ENCODE data around the gene TGOLN2.
"Not testable (repeated sequence)": the region's sequence is repeated elsewhere in the genome, so short reads cannot be mapped to it uniquely, and the experiment has no call there.

TGOLN2 gene

DNA sequence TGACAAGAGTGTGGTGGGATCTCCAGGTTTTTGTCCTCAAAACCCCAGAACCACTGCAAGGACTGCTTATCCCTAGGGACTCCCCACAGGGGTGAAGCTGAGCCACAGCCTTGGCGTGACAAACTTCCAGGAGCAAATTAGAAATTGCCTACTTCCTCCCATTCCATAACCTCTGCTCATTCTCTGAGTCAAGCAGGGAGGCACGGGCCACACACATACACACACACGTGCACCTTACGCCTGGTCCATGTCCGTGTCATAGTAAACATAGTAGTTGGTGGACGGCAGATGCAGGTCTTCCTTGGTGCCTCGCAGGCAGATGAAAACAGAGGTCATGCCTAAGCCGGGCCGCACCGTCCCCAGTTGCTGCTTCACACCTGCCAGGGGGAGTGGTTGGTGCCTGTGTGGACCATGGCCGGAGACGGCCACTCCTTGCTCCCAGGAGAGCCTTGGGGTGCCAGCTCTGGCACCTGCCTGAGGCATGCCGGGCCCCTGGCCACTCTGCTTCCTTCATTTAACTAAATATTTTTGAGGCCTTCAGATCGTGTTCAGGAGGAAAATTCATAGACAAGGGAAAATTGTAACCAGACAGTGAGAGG lies 16.7 kb upstream of the TGOLN2 start:
- H3K27ac ChIP-seq: no peak overlapping the region
- no peak for TF ChIP-seq ZFX (IDR thresholded peaks at IDR 0.05)
- TF ChIP-seq, protein P1, sequence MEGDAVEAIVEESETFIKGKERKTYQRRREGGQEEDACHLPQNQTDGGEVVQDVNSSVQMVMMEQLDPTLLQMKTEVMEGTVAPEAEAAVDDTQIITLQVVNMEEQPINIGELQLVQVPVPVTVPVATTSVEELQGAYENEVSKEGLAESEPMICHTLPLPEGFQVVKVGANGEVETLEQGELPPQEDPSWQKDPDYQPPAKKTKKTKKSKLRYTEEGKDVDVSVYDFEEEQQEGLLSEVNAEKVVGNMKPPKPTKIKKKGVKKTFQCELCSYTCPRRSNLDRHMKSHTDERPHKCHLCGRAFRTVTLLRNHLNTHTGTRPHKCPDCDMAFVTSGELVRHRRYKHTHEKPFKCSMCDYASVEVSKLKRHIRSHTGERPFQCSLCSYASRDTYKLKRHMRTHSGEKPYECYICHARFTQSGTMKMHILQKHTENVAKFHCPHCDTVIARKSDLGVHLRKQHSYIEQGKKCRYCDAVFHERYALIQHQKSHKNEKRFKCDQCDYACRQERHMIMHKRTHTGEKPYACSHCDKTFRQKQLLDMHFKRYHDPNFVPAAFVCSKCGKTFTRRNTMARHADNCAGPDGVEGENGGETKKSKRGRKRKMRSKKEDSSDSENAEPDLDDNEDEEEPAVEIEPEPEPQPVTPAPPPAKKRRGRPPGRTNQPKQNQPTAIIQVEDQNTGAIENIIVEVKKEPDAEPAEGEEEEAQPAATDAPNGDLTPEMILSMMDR (conservative IDR thresholded peaks at IDR 0.05): no peak

GRCh38 chr2:85343207-85343895 lies 15.6 kb upstream of the TGOLN2 start:
- not testable (repeated sequence) for H3K27ac ChIP-seq

- TF ChIP-seq ZFX (IDR thresholded peaks at IDR 0.05): no peak
- TF ChIP-seq, protein P1 (conservative IDR thresholded peaks at IDR 0.05): no peak
- no peak overlapping the region for H3K27ac ChIP-seq
Observed at GRCh38 chr2:85342156-85342555, 14.4 kb upstream of the TGOLN2 start.

DNA sequence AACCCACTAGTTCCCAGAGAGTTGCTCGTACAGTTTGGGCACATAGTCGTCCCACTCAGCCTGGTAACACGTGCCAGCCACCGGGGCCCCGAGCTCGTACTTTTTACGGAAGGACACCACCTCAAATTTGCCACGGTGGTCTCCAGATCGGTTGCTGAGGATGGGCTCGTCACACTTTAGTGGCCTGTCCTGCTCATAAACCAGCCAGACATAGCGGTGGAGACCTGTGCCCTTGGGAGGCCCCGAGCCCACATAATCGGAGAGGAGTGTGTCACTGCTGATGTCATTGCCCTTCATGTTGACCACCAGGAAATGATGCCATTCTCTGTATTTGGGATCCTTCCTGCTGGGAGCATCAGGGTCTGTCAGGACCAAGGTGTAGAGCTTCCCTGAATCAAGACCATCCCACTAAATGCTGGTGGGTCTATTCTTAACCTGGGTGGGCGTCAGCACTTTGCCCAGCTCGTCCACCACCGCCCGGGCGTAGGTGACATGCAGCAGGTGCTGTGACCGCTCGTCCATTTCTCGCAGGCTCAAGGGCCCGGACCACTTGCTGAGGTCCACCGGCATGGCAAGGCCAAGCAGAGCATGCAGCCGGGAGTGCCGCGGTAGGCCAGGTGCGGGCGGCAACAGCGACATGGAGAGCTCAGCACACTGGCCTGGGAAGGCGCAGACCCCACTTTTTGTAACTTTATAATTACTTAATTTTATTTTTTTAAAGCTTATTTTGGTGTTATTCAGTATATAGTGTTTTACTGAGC lies 13.7 kb upstream of the TGOLN2 start:
- TF ChIP-seq ZFX (IDR thresholded peaks at IDR 0.05): no peak
- TF ChIP-seq, protein P1 (conservative IDR thresholded peaks at IDR 0.05): no peak
- H3K27ac ChIP-seq: peak overlapping the region; percentile 69

DNA sequence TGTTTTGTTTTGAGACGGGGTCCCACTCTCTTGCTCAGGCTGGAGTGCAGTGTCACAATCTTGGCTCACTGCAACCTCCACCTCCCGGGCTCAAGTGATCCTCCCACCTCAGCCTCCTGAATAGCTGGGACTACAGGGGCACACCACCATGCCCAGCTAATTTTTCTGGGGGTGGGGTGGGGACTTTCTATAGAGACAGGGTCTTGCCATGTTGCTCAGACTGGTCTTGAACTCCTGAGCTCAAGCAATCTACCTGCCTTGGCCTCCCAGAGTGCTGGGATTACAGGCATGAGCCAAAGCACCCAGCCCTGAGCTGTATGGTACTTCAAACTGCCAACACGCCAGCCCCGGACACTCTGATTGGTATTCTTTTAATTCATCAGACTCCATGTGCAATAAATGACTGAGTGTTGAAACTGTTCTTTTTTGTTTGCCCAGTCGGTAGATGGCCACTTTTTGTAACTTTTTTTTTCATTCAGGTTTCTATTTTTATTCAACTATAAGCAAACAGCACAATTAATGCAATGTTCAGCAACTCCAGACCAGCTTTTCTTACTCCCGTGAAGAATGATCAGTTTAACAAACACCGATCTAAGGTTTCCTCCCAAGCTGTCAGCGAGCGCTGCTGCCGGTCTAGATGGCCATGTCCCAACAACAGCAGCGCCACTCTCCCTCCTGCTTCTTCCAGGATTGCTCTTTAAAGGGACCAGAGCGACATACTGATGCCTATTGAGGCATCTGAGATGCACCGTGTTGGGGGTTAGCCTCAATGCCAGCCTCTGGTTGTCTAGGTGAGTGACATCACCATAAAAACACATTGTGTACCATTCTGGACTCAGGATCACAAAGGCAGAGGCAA lies 12.5 kb upstream of the TGOLN2 start:
- no peak for TF ChIP-seq ZFX (IDR thresholded peaks at IDR 0.05)
- TF ChIP-seq, protein P1 (conservative IDR thresholded peaks at IDR 0.05): no peak
- peak overlapping the region; percentile 69 for H3K27ac ChIP-seq

- H3K27ac ChIP-seq: no peak overlapping the region
- no peak for TF ChIP-seq ZFX (IDR thresholded peaks at IDR 0.05)
- TF ChIP-seq, protein P1 (conservative IDR thresholded peaks at IDR 0.05): no peak
Observed at GRCh38 chr2:85334928-85335327, 7.1 kb upstream of the TGOLN2 start.

DNA sequence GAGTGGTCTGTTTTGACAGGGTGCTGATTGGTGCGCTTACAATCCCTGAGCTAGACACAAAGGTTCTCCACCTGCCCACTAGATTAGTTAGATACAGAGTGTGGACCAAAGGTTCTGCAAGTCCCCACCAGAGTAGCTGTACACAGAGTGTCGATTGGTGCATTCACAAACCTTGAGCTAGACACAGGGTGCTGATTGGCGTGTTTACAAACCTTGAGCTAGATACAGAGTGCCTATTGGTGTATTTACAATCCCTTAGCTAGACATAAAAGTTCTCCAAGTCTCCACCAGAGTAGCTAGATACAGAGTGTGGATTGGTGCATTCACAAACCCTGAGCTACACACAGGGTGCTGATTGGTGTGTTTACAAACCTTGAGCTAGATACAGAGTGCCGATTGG lies 6.1 kb upstream of the TGOLN2 start:
- not testable (repeated sequence) for H3K27ac ChIP-seq

Data from C4-2B (cell line).